ENCODE data around the gene RPL37A. TPM values are rescaled to one million over a fixed set of nuclear protein-coding genes. Genes with fewer than 3 reads are reported as not detected.
A peak's percentile ranks its signal among the peaks of the same experiment; 100 is the strongest.

The RPL37A gene
- total and polyA plus RNA-seq, 3 experiments from 2014 or later, result 3,268 to 3,698 (median 3,637) TPM

DNA sequence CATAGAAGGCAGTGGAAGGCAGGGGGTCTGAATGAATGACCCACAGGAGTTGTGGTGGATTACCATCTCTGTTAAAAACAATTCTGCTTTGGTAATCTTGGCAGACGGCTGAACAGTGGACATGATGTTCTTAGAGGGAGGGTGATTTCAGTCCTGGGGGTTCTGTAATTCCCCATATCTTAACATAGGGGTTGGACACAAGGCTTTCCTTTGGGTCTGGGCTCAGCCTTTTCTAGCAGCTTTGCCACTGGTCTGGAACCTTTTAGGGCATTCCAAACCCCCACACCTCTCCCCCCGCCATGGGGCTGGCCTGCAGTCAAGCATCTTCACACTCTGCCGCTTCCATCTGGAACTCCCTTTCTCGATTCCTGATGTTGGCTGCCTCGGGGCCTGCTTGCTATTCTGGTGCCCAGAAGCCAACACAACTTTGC is 50.3 kb downstream of the RPL37A start:
- no peak for DNase-seq
- Histone ChIP-seq H3K9me3 (ENCODE audit: low read length) (no peaks in the 10 kb centered on the region), H3K27ac (ENCODE audit: low read depth, low read length) (no peak overlapping the region), H3K27me3 (ENCODE audit: insufficient read depth, low read length, poor library complexity, severe bottlenecking) (peaks cover 3% of the 10 kb centered on the region), H3K4me1 (ENCODE audit: insufficient read depth, low read length) (no peaks in the 10 kb centered on the region), H3K36me3 (ENCODE audit: insufficient read depth, low read length) (no peaks in the 10 kb centered on the region), H3K4me3 (ENCODE audit: low read length) (no peak overlapping the region)
- ChIA-PET CTCF (no interaction called here), POLR2A (no interaction called here)
- Mint-ChIP-seq H3K27me3 (peaks cover 2 to 8% of the 10 kb centered on the region in 2 donors), H3K27ac (peak overlapping the region in 1 of 8 donors; percentile 58), H3K9me3 (no peaks in the 10 kb centered on the region), H3K4me3 (no peak overlapping the region), H3K36me3 (no peaks in the 10 kb centered on the region), H3K4me1 (peaks cover 0 to 5% (median 0%) of the 10 kb centered on the region in 3 donors)

DNA sequence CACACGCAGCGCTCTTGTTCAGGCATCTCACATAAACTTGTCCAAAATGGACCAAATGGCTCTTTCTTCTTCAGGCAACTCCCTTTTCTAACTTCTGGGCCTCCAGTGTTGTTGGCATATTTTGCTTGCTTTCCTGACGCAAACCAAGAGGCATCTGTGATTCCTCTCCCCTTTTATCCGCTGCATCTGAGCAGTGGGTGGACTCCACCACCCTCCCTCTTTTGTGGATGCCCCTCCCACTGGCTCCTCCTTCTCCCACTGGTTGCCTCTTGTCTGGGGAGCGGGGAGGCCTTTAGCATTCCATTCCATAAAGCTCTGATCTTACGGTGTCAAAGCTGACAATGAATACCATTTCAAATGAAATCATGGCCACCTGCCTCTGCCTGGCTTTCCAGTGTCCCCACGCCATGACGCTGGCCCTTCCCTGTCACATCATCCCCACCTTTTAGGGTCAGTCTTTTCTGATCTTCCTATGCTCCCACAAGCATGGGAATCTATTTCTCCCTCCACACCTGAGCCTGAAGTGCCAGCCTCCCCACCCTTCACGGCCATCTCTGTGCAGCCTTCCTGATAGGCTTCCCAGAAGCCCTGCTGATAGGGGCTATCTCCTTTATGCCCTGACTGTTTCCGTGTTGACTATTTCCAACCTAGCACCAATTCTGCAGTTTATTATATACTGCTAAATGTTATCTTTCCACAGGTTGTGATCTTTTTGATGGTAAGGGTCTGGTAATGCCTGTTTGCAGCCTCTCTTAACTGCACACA is 51.5 kb downstream of the RPL37A start:
- CTCF ChIA-PET, result no interaction called here
- H3K4me3 ChIP-seq (ENCODE audit: low read length), result no peak overlapping the region
- peak overlapping the region in 1 of 8 donors; percentile 74 for H3K27ac Mint-ChIP-seq
- H3K27me3 Mint-ChIP-seq, result peaks cover 0 to 3% of the 10 kb centered on the region in 2 donors
- peaks cover 3% of the 10 kb centered on the region for H3K27me3 ChIP-seq (ENCODE audit: insufficient read depth, low read length, poor library complexity, severe bottlenecking)
- no peak overlapping the region for H3K4me3 Mint-ChIP-seq
- no peaks in the 10 kb centered on the region for H3K36me3 Mint-ChIP-seq
- no peaks in the 10 kb centered on the region for H3K36me3 ChIP-seq (ENCODE audit: insufficient read depth, low read length)
- H3K4me1 Mint-ChIP-seq, result peaks cover 11 to 16% (median 11%) of the 10 kb centered on the region in 3 donors
- H3K27ac ChIP-seq (ENCODE audit: low read depth, low read length), result no peak overlapping the region
- no peaks in the 10 kb centered on the region for H3K9me3 Mint-ChIP-seq
- no peaks in the 10 kb centered on the region for H3K4me1 ChIP-seq (ENCODE audit: insufficient read depth, low read length)
- POLR2A ChIA-PET, result no interaction called here
- H3K9me3 ChIP-seq (ENCODE audit: low read length), result no peaks in the 10 kb centered on the region
- no peak for DNase-seq

GRCh38 chr2:216551234-216552068 is 52.8 kb downstream of the RPL37A start:
- Mint-ChIP-seq H3K27ac (peak overlapping the region in 1 of 8 donors; percentile 64), H3K36me3 (no peaks in the 10 kb centered on the region), H3K27me3 (no peaks in the 10 kb centered on the region), H3K9me3 (no peaks in the 10 kb centered on the region), H3K4me3 (no peak overlapping the region), H3K4me1 (peaks cover 13 to 23% (median 20%) of the 10 kb centered on the region in 3 donors)
- Histone ChIP-seq H3K4me3 (ENCODE audit: low read length) (no peak overlapping the region), H3K27ac (ENCODE audit: low read depth, low read length) (no peak overlapping the region), H3K27me3 (ENCODE audit: insufficient read depth, low read length, poor library complexity, severe bottlenecking) (peaks cover 3% of the 10 kb centered on the region), H3K4me1 (ENCODE audit: insufficient read depth, low read length) (no peaks in the 10 kb centered on the region), H3K36me3 (ENCODE audit: insufficient read depth, low read length) (no peaks in the 10 kb centered on the region), H3K9me3 (ENCODE audit: low read length) (no peaks in the 10 kb centered on the region)
- CTCF ChIA-PET, result no interaction called here
- no peak for DNase-seq
- POLR2A ChIA-PET, result no interaction called here

GRCh38 chr2:216553093-216553478 is 54.4 kb downstream of the RPL37A start:
- Histone ChIP-seq H3K36me3 (ENCODE audit: insufficient read depth, low read length) (no peaks in the 10 kb centered on the region), H3K27me3 (ENCODE audit: insufficient read depth, low read length, poor library complexity, severe bottlenecking) (no peaks in the 10 kb centered on the region), H3K4me3 (ENCODE audit: low read length) (no peak overlapping the region), H3K27ac (ENCODE audit: low read depth, low read length) (no peak overlapping the region), H3K4me1 (ENCODE audit: insufficient read depth, low read length) (no peaks in the 10 kb centered on the region), H3K9me3 (ENCODE audit: low read length) (no peaks in the 10 kb centered on the region)
- no peak for DNase-seq
- no peaks in the 10 kb centered on the region for H3K27me3 Mint-ChIP-seq
- no peaks in the 10 kb centered on the region for H3K9me3 Mint-ChIP-seq
- no peak overlapping the region for H3K27ac Mint-ChIP-seq
- ChIA-PET POLR2A (no interaction called here), CTCF (no interaction called here)
- peaks cover 13 to 23% (median 20%) of the 10 kb centered on the region in 3 donors for H3K4me1 Mint-ChIP-seq
- H3K36me3 Mint-ChIP-seq, result no peaks in the 10 kb centered on the region
- H3K4me3 Mint-ChIP-seq, result no peak overlapping the region

Other genes with a start within 250 kb of the RPL37A start
- gene MARCHF4, start 126.4 kb upstream of the RPL37A start, total RNA-seq, result not detected
- not detected for gene MARCHF4, start 126.4 kb upstream of the RPL37A start, polyA plus RNA-seq
- gene SMARCAL1, start 86.4 kb upstream of the RPL37A start, total RNA-seq, result 10 to 100 TPM; 26.7 to 28.2 TPM
- 29.3 TPM for gene SMARCAL1, start 86.4 kb upstream of the RPL37A start, polyA plus RNA-seq
- gene IGFBP2, start 134.6 kb downstream of the RPL37A start, total RNA-seq, result 1 to 10 TPM in 1 of 2 experiments, under 1 TPM in 1; 0.84 to 1.1 TPM
- gene IGFBP2, start 134.6 kb downstream of the RPL37A start, polyA plus RNA-seq, result 1.2 TPM
- not detected for gene IGFBP5, start 196.7 kb downstream of the RPL37A start, total RNA-seq
- not detected for gene IGFBP5, start 196.7 kb downstream of the RPL37A start, polyA plus RNA-seq